Measurements from ENCODE around the gene GPD1.

Gene GPD1

DNA sequence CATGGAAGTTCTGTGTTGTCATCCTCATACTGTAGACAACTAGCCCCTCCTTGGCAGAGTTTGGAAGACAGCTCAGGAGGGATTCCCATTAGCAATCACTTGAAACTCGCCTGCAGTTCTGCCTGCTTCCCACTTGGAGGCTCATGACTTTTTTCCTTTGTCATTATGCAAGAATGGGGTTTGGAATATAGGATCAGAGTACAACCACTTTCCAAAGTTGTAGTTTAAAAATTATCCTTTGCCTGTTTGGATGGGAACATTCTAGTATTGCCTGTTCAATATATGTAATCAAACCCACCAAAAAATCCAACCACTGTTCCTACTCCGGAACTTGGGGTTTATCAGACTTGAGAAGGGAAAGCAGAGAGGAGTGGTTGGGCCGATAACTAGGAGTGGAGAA, 2.1 kb upstream of the GPD1 start:
- DNase-seq (ENCODE audit: low read depth in 2 of 2): no peak

DNA sequence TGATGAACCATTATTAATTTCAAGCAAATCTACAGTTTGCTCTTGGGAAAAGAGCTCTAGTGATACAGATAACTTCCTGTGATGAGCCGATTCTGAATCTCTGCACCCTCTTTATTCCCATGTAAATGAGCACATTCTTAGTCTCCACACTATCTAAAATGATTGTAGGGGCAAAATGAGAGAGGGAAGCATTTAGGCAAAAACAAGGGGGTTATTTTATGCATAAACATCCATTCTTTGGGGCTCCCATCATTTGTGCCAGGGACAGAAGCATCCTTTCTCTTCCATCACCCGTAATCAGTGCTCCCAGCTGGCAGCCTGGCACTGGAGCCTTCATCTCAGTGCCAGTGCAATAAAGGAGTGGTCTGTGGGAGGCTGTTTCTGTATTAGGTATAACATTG, 1.7 kb upstream of the GPD1 start:
- no peak for DNase-seq (ENCODE audit: low read depth in 2 of 2)

DNA sequence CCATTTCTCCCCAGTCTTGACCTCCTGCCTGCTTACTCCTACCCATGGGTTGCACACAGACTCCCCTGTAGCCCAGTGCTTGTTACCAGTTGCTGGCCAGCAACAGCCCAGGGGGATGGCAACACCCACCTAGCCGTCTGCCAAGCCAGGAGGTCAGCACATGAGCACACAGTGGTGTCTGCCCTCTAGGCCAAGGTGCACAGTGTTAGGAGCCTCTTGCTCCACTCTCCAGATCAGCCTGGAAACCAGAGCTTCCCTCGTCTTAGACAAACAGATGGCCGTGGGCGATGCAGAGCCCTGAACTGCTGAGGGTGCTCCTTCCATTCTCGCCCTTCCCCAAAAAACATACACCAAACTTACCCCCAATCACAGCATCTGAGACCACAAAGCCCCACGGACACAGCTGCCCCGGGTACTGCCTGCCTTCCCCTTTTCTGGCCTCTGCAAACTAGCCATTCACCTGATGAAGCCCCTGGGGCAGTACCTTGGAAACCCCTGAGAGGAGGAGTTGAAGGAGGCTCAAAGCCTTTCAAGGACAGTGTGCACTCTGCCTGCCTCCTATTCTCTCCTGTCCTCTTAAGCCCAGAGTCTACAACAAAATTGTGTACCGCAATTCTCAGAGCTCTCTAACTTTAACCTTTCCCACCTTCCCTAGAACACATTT, 1.0 kb upstream of the GPD1 start:
- DNase-seq (ENCODE audit: low read depth in 2 of 2): no peak

DNA sequence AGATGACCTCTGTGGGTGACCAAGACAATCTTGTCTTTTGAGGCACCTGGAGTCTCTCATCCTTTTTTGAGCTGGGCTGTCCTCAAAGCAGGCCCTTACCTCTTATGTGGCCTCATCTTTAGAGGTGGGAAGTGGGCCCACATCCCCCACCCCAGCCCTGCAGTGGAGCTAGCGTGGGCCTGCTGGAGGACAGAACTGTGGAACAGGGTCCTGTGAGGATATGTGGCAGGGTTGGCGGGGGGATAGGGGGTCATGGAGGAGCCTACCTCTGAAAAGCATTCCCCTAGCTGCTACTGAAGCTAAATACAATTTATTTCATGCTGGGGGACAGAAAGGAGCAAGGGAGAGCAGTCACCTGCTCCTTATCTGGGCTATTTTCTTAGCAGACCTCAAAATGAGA, 457 bp upstream of the GPD1 start:
- no peak for DNase-seq (ENCODE audit: low read depth in 2 of 2)

DNA sequence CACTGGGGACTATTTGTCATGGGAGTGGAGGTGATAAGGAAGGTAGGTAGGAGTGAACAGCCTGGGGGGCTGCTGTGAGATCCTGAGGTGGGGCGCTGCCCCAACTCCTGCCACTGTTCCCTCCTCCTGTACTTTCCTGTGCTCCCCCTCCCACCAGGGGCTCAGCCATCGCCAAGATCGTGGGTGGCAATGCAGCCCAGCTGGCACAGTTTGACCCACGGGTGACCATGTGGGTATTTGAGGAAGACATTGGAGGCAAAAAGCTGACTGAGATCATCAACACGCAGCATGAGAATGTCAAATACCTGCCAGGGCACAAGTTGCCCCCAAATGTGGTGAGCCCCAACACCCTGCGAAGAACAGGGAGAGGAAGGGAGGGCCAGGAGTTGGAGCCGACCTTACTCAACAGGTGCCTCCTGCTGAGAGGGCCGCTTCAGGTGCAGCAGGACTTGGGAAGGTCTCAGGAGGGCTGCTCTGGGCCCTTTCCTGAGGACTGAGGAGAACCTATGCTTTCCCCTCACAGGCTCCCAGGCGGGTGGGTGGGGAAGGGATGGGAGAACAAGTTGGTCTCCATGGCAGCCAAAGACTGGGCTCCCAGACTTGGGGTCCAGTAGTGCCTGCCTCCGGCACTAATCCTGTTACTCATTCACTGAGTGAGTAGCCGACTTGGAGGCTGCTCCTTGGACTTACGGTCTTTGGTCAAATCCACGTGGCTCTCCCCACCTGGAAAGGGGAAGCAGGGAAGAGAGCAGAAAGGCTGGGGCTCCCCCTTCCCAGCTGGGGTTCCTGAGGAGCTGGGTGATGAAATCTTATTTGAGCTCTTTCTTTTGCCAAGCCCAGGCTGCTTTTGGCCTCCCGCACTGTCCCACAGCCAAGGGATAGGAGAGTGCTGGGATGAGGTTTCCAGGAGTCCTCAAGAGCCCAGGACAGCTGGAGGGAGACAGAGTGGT, 884 bp downstream of the GPD1 start:
- no peak for DNase-seq (ENCODE audit: low read depth in 2 of 2)

DNA sequence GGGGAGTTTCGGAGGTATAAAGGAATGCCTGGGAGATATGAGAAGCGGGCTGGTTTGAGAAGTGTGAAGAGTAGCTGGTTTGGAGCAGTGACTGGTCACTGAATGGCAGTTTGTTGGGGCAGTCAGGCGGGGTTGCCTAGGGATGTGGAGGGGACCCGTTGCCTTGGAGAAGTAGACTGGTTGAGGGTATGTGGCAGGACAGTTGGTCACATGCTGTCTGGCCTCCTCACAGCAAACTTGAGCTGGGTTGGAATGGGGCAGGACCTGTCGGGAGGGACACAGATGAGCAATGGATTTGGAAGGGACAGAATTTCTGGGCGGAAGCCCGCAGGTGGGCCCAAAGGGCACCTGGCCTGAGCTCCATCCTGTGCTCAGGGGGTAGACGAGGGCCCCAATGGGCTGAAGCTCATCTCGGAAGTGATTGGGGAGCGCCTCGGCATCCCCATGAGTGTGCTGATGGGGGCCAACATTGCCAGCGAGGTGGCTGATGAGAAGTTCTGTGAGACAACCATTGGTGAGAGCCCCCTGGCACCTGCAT, 2.2 kb downstream of the GPD1 start:
- DNase-seq (ENCODE audit: low read depth in 2 of 2): no peak

DNA sequence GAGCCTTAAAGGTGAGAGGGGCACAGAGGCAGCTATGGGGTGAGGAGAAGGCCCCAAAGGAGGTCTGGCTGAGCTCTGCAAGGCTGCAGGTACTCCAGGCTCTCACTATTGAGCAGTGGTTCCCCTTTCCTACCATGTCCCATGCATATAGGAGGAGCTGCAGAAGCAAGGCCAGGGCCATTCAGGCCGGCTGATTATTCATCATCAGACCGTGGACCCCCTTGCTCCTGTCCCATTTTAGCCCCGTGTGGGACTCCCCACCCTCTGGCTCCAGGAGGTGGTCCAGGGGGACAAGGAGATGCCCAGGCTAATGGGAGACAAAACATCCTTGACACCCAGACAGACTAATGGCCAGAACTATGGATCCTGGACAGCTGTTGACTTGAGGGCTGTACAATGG, 3.1 kb downstream of the GPD1 start:
- no peak for DNase-seq (ENCODE audit: low read depth in 2 of 2)

DNA sequence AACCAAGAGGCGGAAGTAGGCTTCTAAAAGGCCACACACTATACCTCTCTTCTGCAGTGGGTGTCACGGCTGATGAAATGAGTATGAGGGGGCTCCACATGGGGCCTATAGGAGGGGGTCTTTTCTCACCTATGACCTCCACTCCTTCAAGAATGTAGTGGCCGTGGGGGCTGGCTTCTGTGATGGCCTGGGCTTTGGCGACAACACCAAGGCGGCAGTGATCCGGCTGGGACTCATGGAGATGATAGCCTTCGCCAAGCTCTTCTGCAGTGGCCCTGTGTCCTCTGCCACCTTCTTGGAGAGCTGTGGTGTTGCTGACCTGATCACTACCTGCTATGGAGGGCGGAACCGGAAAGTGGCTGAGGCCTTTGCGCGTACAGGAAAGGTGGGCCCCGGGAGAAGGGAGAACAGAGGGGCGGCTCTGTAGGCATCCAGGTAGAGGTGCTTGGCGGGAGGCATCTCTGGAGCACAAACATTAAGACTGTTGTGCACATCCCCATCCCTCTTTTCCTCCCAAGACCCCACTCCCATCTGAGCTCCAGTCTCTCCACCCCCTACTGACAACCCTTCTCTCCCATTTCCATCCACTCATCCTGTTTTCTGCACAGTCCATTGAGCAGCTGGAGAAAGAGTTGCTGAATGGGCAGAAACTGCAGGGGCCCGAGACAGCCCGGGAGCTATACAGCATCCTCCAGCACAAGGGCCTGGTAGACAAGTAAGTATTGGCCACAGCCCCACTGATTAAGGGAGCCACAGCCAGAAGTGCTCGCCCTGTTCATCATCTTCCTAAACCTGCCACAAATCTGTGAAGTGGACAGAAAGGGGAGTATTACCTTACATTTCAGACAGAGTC, 3.8 kb downstream of the GPD1 start:
- no peak for DNase-seq (ENCODE audit: low read depth in 2 of 2)

DNA sequence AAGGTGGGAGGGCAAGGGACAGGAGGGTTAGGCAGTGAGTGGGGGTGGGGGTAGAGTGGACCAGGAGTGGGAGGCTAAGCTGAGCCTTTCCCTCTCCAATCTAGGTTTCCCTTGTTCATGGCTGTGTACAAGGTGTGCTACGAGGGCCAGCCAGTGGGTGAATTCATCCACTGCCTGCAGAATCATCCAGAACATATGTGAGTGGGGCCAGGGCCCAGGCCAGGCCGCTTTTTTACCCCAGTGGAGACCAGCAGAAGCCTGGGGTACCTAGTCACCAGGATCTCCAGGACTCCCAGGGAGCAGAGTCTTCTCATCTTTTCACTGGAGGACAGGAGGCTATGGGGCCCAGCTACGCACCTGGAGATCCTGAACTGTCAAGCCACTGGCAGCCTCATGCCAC, 5.5 kb downstream of the GPD1 start:
- DNase-seq (ENCODE audit: low read depth in 2 of 2): no peak

DNA sequence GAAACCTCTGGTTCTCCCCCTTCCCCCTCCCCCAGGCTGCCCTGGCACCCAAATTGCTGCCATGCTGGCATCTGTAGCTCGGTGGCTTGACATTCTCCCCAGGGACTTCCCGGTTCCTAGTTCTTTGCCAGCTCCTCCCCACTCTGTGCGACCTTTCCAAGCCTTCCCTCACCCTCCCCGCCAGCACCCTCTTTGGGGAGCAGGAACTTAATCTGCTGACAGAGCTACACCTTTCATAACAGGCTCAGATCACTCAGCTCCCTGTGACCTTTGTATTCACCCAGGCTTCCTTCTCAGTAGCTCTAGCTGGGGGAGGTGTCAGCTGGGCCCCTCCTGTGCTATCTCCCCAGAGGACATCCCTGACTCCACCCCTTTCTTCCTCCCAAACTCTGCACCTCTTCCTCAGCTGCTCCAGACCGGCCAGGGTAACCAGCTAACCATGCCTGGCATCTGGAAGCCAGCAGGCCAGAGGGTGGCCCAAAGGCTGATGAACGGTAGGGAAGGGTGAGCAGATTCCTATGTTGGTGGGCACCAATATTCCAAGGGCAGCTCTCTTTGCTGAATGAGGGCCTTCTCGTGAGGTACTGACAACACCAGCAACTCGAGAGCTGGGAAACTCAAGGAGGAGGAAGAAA, 6.4 kb downstream of the GPD1 start:
- DNase-seq (ENCODE audit: low read depth in 2 of 2): no peak

DNA sequence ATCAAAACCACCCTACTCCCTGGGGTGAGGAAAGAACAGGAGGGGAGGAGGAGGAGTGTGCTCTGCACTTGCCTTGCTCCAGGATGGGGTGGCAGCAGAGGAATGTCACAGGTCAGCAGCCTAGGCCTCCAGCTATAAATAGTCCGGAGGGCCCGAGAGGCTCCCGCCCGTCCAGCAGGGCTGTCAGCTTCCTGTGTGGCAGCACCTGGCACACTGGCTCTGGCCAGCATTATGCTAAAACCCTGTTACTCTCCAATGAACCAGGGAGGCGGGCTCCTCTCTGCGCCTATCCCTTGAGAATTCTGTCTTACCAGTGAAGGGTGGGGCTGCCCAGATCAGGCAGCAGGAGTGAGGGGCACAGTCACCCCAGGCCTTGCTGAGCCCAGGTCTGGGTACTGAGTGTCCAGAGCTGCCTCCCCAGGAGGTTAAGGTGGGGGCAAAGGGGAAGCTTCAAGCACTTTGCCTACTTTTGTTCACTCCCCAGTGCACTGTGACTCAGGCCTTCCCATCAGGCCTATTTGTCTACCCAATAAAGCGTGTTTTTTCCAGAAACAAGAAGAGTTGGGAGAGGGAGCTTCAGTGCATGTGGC, 7.0 kb downstream of the GPD1 start:
- no peak for DNase-seq (ENCODE audit: low read depth in 2 of 2)

DNA sequence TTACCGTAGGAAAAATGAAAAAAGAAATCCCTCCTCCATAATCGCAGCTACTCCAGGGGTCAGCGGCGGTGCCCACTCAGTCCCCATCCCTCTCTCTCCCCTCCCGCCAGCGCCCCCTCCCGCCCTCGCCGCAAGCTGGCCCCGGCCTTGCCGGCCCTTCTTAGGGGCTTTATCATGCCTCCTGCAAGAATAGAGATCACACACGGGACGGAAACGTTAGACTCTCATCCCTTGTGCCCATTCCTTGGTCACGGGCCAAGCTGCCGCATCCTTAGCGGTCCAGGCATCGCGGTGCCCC, 7.5 kb downstream of the GPD1 start:
- DNase-seq (ENCODE audit: low read depth in 2 of 2): no peak

DNA sequence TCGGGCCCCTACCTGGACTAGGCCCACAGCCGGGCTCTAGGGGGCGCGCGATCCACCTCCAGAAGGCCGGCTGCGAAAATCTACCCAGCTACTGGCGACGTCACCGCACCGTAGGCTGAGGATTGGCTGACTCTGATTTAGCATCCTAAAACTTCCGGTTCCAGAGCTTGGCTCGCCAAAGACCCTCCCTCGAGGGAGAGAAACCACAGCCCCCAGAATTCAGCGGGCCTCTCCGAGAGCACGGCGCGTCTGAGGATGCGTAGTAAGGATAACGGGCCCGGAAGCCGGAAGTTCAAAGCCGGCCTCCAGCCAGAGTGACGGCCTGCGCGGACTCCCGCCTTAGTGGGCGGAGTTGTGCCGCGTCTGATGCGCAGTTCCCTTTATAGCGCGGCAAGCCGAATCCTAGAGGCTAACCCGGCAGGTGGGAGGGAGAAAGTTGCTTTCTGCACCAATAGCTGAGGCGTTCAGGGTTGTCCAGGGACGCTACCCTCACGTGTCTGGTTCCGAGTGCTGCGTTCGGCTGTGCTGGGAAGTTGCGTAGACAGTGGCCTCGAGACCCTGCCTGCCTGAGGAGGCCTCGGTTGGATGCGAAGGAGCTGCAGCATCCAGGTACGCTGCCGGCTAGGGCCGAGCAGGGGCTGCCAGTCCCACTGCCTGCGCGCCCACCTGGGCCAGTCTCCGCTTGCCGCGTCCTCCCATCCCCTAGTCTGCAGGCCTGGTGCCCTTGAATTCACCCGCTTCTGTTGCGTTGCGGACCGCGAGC, 8.1 kb downstream of the GPD1 start, which contains the start of gene COX14:
TSS of gene COX14 (plus strand) at position 544 of the 763 bp plus-strand sequence. CDS start 7,808 bp downstream, outside the sequence.
- peak; percentile 97 to 98 for DNase-seq (ENCODE audit: low read depth in 2 of 2)

DNA sequence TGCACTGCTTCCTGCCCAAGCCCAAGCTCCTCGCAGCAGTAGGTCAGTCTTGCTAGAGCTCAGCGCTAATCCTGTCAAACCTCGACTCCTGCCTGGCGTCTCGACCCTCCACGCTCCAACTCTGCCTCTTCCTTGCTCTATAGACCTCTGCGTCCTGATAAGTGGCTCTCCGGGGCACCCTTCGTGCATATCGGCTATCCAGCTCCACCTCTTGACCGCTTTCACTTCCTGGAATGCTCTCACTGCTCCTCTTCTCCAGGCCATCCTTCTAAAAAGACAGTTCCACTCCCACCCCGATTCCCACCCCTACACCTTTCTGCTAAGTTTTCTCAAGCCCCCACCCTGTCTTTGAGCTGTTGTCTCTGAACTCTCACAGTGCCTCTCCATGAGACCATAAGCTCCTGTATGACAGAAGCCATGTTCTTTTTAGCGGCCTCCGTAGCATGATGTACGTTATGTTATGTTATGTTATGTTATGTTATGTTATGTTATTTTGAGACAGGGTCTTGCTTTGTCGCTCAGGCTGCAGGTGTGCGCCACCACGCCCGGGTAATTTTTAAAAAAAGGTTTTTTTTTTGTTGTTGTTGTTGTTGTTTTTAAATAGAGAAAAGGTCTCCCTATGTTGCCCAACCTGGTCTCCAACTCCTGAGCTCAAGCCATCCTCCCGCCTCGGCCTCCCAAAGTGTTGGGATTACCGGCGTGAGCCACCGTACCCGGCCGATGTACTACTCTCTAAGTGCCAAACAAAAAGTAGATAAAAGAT, 8.8 kb downstream of the GPD1 start:
- DNase-seq (ENCODE audit: low read depth in 2 of 2): no peak

DNA sequence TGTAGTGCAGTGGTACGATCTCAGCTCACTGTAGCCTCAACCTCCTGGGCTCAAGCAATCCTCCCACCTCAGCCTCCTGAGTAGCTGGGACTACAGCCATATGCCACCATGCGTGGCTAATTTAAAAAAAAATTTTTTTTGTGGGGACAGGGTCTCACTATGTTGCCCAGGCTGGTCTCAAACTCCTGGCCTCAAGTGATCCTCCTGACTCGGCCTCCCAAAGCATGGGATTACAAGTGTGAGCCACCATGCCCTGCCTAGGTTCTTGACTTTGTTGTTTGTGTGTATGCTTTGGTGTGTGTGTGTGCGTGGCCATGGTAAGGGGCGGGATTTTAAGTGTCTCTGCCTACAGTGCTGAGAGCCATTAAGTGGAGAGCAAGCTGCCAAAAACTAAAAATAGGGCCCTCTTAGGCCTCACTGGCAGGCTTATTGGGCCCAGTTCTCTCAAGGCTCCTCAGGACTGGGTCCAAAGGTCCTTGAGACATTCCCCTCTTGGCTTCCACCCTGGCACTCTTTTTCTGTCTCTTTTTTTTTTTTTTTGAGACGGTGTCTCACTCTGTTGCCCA, 13.3 kb downstream of the GPD1 start:
- DNase-seq (ENCODE audit: low read depth in 2 of 2): no peak

DNA sequence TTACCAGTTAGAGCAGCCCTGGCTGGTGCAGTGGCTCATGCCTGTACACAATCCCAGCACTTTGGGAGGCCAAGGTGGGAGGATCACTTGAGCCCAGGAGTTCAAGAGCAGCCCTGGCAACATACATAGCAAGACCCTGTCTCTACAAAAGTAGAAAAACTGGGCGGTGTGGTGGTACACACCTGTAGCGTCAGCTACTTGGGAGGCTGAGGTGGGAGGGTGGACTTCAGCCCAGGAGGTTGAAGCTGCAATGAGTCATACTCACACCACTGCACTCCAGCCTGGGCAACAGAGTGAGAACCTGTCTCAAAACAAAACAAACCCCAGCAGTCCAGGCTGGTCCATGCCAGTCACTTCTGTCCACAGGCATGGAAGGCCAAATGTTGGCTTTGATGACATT, 15.6 kb downstream of the GPD1 start:
- no peak for DNase-seq (ENCODE audit: low read depth in 2 of 2)

DNA sequence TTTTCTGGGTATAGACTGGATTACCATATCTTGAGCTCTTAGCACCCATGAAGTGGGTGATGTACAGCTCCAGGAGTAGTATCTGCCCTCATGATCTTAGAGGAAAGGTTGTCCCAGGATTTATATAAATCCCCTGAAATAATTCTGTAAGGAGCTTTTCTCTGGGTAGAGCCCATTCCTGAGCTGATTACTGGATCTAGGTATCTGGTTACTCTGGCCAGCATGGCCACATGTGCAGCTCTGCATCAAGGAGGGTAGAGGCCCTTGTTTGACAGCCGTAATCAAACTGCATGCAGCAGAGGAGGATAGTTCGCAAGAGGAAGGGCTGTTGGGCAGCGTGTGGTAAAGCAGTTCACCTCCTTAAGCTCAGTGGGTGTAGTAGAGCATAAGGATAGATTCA, 16.7 kb downstream of the GPD1 start:
- no peak for DNase-seq (ENCODE audit: low read depth in 2 of 2)

DNA sequence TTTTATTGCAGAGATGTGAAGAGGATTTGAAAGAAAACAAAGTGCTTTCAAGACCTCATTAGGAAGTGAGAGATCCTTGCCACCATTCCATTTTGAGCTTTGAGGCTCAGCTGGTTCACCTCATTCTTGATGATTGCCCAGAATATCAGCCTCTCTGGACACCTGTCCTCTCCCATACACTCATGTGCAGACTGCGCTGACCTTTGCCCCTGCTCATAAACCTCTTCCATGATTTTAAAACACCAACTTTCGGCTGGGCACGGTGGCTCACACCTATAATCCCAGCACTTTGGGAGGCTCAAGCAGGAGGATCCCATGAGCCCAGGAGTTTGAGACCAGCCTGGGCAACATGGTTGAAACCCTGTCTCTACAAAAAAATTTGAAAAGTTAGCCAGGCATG, 17.1 kb downstream of the GPD1 start:
- DNase-seq (ENCODE audit: low read depth in 2 of 2): no peak

DNA sequence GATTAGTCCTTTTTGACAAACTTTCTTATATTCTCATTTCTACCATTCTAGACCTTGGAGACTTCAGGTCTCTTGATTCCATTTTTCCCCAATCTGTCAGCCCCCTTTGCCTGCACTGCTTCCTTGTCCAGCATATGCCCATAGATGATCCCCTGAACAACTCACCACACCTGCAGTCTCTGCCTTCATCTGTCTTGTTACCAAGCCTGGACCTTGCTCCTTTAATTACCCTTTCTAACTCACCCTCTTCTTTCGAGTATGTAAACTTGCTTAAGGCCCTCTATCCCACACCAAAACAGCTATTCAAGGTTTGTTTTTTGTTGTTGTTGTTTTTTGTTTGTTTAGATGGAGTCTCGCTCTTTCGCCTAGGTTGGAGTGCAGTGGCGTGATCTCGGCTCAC, 17.8 kb downstream of the GPD1 start:
- no peak for DNase-seq (ENCODE audit: low read depth in 2 of 2)
